T-helper 2 cell treated with Interferon-gamma antibody and Interleukin-4, amounts not matched to agents 100 ng/mL and 5 ng/mL, for 36 hours (primary cell): ENCODE data around the gene TTC13. TPM values are rescaled to one million over a fixed set of nuclear protein-coding genes. Genes with fewer than 3 reads are reported as not detected.

Source experiments
- intact Hi-C: fragments of 100-400 bp; cut with micrococcal nuclease; formaldehyde crosslinking; loops from one replicate; pipeline ENCODE4 v1.15.1; 2023
- total RNA-seq: library from RNA; stranded (reverse); gene quantifications from 2 replicates; pipeline ENCODE4 v1.2.3, GENCODE V29; 2022

TTC13 gene
- total RNA-seq, 1 donor from 2014 or later = 29.1 TPM

GRCh38 chr1:230948903-230949302 lies 29.8 kb downstream of the TTC13 start:
- intact Hi-C loops = no loop called here

- intact Hi-C loops = no loop called here
These were observed 30.4 kb downstream of the TTC13 start for GRCh38 chr1:230948301-230948700.

GRCh38 chr1:230943048-230943593 lies 35.5 kb downstream of the TTC13 start:
- intact Hi-C loops = no loop called here

- intact Hi-C loops = no loop called here
These were observed 37.8 kb downstream of the TTC13 start for GRCh38 chr1:230940848-230941247.

- intact Hi-C loops = loop anchor here (5.0 kb wide), 1 partner anchor 37 kb away; the partner anchor contains the start of genes ARV1 and TTC13
These were observed 38.7 kb downstream of the TTC13 start for GRCh38 chr1:230939806-230940489.

GRCh38 chr1:230938924-230939368 lies 39.7 kb downstream of the TTC13 start:
- intact Hi-C loops = loop anchor here (5.0 kb wide), 1 partner anchor 38 kb away; the partner anchor contains the start of genes ARV1 and TTC13

GRCh38 chr1:230937371-230937770 lies 41.3 kb downstream of the TTC13 start:
- intact Hi-C loops = loop anchor here (5.0 kb wide), 1 partner anchor 40 kb away; the partner anchor contains the start of genes ARV1 and TTC13

GRCh38 chr1:230936475-230936874 lies 42.2 kb downstream of the TTC13 start:
- intact Hi-C loops = loop anchor here (5.0 kb wide), 1 partner anchor 41 kb away; the partner anchor contains the start of genes ARV1 and TTC13

- intact Hi-C loops = loop anchor here (5.0 kb wide), 1 partner anchor 41 kb away; the partner anchor contains the start of genes ARV1 and TTC13
These were observed 42.8 kb downstream of the TTC13 start for GRCh38 chr1:230935852-230936251.

GRCh38 chr1:230930986-230931385 lies 47.7 kb downstream of the TTC13 start:
- intact Hi-C loops = no loop called here

GRCh38 chr1:230926182-230926581 lies 52.5 kb downstream of the TTC13 start:
- intact Hi-C loops = no loop called here

- intact Hi-C loops = no loop called here
These were observed 53.1 kb downstream of the TTC13 start for GRCh38 chr1:230925608-230926007.

- intact Hi-C loops = no loop called here
These were observed 55.5 kb downstream of the TTC13 start for GRCh38 chr1:230923176-230923575.

- intact Hi-C loops = no loop called here
These were observed 56.0 kb downstream of the TTC13 start for GRCh38 chr1:230922620-230923019.

GRCh38 chr1:230919207-230919606 lies 59.5 kb downstream of the TTC13 start:
- intact Hi-C loops = loop anchor here (5.0 kb wide), 1 partner anchor 118 kb away; no protein-coding TSS in a partner anchor

GRCh38 chr1:230917284-230918135 lies 61.2 kb downstream of the TTC13 start:
- intact Hi-C loops = loop anchor here (1.0 to 5.0 kb wide), 5 partner anchors 55 to 294 kb away; partner anchors contain the start of gene ARV1

GRCh38 chr1:230916587-230917283 lies 61.9 kb downstream of the TTC13 start:
- intact Hi-C loops = loop anchor here (1.0 to 5.0 kb wide), 5 partner anchors 56 to 295 kb away; partner anchors contain the start of gene ARV1

GRCh38 chr1:230915078-230915477 lies 63.6 kb downstream of the TTC13 start:
- intact Hi-C loops = loop anchor here (5.0 kb wide), 1 partner anchor 122 kb away; no protein-coding TSS in a partner anchor

GRCh38 chr1:230913496-230913895 lies 65.2 kb downstream of the TTC13 start:
- intact Hi-C loops = no loop called here

- intact Hi-C loops = no loop called here
These were observed 67.9 kb downstream of the TTC13 start for GRCh38 chr1:230910755-230911117.
